ENCODE data around the gene SYT10.
"Not testable (repeated sequence)": the region's sequence is repeated elsewhere in the genome, so short reads cannot be mapped to it uniquely, and the experiment has no call there.

Gene SYT10

GRCh38 chr12:33331961-33332398, 107.6 kb downstream of the SYT10 start:
- DNase-seq, result not testable (repeated sequence)

GRCh38 chr12:33330940-33331339, 108.7 kb downstream of the SYT10 start:
- DNase-seq, result no peak
